HG03108 (cell line): Measurements from ENCODE around the gene ZIC2.

Experiments used
- ATAC-seq: cut with Tn5 transposase; IDR thresholded peaks from one replicate; pipeline ENCODE4 v1.9.1; 2021; ENCODE audit warnings: moderate library complexity; ENCODE audit not compliant: unreplicated experiment

ZIC2 gene

GRCh38 chr13:99974296-99974938 lies 7.2 kb upstream of the ZIC2 start:
- ATAC-seq, result no peak

DNA sequence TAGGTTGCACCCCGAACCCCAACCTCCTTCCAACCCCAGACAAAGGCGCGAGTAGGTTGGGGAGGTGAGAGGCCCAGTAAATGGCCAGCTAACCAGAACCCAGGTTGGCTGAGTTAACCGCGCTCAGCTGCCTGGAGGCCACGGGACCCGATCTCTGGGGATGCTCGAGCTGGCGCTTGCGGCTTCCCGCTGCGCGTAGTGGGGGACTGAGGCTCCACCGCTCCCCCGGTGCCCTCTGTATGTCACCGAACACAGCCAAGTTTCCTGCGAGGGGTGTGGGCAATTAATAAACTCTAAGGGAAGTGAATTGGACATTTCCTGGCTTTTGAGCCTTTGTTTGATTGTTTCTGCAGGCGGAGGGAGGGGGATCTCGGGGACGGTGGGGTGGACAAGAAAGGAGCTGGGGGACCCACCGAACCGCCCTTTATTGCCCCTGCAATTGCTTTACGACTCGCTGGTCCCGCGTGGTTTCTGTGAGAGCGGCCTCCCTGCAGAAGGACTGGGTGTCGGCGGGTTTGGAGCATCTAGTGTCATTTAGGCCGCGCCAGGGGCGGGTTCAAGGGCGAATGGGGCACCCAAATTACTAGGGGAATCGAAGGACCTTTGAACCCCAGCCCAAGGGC lies 6.5 kb upstream of the ZIC2 start:
- ATAC-seq, result no peak

GRCh38 chr13:99975626-99976025 lies 6.0 kb upstream of the ZIC2 start:
- ATAC-seq, result no peak

- ATAC-seq, result no peak
Measured at GRCh38 chr13:99976575-99976974, 5.0 kb upstream of the ZIC2 start.

DNA sequence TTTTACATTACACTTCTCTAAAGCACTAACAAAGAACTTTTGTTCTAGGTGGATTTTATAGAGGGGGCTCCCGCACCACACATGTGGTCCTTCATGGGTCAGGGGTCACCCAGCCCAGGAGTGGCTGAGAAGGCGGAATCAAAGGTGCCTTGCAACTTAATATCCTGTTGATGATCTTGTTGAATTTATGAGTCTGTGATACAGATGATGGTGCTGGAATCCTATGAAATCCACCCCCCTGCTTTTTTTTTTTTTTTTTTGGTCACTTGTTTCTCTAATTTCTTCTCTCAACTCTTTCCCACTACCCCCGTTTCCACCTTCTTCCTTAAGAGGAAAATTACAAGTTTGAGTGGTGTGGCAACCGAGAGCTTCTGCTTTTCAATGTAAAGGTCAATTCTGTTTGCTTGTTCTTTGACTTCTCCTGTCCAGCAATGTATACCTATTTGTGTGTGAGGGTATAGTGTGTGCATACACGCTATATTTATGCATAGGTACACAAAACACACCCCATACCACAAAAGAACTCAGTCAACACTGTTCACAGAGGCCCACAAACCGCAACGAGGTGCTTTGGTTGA lies 4.2 kb upstream of the ZIC2 start:
- no peak for ATAC-seq

DNA sequence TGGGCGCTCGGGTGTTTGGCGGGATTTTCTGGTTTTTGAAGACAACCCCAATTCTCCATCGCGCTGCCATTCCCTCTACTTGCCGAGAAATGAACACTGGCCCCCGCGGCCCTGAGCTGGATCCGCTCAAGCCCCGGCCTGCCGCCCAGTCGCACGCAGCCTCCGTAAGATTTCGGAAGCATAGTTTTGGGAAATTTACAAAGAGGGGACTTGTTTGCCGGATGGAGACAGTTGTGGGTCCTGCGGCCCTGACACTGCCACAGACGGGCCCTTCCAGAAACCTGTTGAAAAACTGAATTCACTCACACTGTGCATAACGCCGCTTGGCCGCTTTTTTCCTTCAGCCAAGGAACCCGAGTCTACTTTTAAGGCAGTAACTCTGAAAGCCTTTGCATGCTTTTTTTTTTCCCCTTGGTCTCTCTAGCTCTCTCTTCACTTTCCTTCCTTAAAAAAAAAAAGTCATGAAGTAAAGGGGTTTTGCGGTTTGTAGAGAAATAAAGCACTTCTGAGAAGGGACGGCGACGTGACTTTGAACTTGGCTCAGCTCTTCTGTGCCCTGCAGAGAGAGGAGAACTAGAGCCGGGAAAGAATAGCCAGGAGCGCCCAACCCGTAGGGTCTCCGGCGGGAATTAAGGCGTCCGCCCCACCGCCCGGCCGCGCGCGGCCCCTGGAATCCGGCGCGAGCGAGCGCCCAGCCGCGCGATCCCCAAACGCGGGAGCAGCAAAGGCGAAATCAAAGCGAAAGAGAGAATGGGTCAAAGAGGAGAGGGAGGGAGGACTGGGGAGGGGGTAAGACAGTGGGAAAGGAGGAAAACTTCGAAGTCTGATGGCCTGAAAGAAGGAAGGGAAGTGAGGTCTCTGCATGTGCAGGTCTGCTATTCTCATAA lies 3.4 kb upstream of the ZIC2 start:
- no peak for ATAC-seq

GRCh38 chr13:99978799-99979452 lies 2.7 kb upstream of the ZIC2 start:
- no peak for ATAC-seq

GRCh38 chr13:99979453-99980200 lies 2.0 kb upstream of the ZIC2 start:
- no peak for ATAC-seq

DNA sequence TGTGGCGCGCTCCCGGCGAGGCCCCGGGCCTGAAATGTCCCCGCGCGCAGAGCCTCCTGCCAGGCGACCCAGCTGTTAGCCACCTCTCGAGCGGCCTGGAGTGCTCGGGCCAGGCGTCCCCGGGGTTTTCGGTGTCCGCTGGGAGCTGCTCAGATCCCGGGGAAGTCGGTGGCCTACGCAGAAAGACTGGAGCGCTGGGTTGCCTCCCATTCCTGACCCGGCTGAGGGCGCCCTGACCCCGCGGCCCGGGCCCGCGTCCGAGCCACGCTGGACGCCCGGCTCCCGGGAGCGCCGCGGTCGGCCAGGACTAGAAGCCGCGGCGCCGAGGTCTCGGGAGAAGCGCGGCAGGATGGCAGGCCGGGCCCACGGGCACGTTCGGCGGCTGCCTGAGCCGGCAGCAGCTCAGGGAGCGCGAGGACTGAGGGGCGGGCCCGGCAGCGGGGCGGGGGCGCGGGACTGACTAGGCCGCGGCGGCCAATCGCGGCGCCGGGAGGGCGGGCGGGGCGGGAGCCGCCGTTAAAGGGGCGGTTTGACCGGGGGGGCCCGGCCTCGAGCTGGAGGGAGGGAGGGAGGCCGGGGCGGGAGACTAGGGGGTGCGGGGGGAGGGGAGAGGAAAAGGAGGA lies 1.3 kb upstream of the ZIC2 start:
- ATAC-seq, result no peak

- ATAC-seq, result no peak
Measured at GRCh38 chr13:99980824-99981734, 505 bp upstream of the ZIC2 start.

- ATAC-seq, result no peak
Measured at GRCh38 chr13:99982036-99982730, 599 bp downstream of the ZIC2 start.

DNA sequence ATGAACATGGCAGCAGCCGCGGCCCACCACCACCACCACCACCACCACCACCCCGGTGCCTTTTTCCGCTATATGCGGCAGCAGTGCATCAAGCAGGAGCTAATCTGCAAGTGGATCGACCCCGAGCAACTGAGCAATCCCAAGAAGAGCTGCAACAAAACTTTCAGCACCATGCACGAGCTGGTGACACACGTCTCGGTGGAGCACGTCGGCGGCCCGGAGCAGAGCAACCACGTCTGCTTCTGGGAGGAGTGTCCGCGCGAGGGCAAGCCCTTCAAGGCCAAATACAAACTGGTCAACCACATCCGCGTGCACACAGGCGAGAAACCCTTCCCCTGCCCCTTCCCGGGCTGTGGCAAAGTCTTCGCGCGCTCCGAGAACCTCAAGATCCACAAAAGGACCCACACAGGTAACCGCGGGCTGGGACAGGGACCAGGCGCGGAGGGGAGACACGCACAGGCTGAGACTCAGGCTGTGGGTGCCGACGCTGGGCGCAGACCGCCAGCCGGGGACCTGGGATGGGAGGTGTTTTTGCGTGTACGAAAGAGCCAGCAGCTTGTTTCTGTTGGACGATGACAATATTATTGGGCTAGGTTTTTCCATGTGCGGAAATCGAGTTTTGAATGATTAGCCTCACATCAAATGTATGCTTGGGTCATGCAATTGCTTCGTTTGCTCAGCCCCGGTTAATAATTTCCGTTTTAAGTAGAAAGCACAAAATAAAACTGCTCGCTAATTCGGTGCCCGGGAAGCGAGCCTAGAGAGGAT lies 1.3 kb downstream of the ZIC2 start:
- ATAC-seq, result no peak

- ATAC-seq, result no peak
Measured at GRCh38 chr13:99983499-99984401, 2.2 kb downstream of the ZIC2 start.

DNA sequence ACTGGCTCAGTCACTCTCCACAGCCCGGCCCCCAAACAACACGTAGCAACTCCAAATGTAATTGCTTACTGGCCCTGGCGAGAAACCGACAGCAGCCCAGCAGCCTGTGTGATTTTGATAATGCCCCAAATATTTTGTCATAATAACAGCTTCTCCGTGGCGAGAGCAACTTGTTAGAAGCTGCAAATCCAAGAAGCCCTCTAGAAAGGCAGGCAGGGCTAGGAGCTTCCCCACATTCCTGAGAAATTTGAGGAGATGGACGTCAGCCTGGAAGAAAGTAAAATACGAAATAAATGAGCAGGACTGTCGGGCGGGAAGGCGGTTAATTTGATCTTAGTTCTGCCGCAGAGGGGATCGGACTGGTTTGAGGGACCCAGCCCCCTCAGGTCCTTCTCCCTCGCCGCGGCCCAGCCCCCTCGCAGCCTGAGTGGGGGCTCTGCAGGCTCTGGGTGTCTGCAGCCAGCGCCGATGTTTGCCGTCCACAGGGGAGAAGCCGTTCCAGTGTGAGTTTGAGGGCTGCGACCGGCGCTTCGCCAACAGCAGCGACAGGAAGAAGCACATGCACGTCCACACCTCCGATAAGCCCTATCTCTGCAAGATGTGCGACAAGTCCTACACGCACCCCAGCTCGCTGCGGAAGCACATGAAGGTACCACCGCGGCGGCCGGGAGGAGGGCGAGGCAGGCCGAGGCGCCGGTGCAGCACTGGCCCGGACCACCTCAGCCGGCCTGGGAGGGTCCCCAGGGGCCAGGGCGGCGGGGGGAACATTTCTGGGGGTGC lies 3.1 kb downstream of the ZIC2 start:
- ATAC-seq, result no peak

DNA sequence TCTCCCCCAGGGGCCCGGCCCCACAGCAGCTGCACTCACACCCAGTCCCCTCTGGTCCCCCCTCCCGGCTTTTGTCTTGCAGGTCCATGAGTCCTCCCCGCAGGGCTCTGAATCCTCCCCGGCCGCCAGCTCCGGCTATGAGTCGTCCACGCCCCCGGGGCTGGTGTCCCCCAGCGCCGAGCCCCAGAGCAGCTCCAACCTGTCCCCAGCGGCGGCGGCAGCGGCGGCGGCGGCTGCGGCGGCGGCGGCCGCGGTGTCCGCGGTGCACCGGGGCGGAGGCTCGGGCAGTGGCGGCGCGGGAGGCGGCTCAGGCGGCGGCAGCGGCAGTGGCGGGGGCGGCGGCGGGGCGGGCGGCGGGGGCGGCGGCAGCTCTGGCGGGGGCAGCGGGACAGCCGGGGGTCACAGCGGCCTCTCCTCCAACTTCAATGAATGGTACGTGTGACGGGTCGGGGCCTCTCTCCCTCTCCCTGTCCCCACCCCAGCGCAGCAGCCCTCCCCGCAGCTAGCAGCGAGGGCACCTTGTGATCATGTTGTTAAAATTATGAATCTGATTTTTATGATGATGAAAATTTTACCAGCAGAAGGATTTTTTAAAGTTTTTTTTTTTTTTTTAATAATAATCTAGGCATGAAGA lies 3.8 kb downstream of the ZIC2 start:
- no peak for ATAC-seq
